Heart left ventricle (tissue), 16 donors: ENCODE measurements around the gene STEAP1B. TPM values are rescaled to one million over a fixed set of nuclear protein-coding genes. Genes with fewer than 3 reads are reported as not detected.

ENCODE experiments used
- ATAC-seq, 4 donors: fragments of 200-7000 bp; cut with Tn5 transposase; one replicate each; pipeline ENCODE4 v1.9.1; 2020 to 2022; ENCODE audit warnings: moderate library complexity in 4 of 4, mild to moderate bottlenecking in 3 of 4, moderate number of reproducible peaks in 1 of 4
- DNase-seq, 5 donors: peaks; one replicate each; pipeline ENCODE4 v3.0.0-alpha.2; 2020
- H3K27ac ChIP-seq, 12 donors: fragments of 200-600 bp; sonication (generic) in 4 of 12; one replicate each; pipeline versions ENCODE4 v1.5.0 to v1.8.0; 2016 to 2022; ENCODE audit warnings: mild to moderate bottlenecking in 2 of 12
- H3K27me3 ChIP-seq, 9 donors: fragments of 200-600 bp; sonication (generic) in 2 of 9; one replicate each; pipeline versions ENCODE4 v1.5.1 to v1.8.0; 2016 to 2022; ENCODE audit warnings: mild to moderate bottlenecking in 3 of 9
- H3K36me3 ChIP-seq, 9 donors: fragments of 200-600 bp; sonication (generic) in 2 of 9; one replicate each; pipeline versions ENCODE4 v1.5.0 to v1.8.0; 2018 to 2022; ENCODE audit warnings: mild to moderate bottlenecking in 2 of 9
- H3K4me1 ChIP-seq, 12 donors: fragments of 200-600 bp; sonication (generic) in 4 of 12; one replicate each; pipeline versions ENCODE4 v1.5.0 to v1.8.0; 2016 to 2022; ENCODE audit warnings: mild to moderate bottlenecking in 3 of 12
- H3K4me3 ChIP-seq, 12 donors: fragments of 200-600 bp; sonication (generic) in 4 of 12; one replicate each; pipeline versions ENCODE4 v1.5.0 to v1.8.0; 2017 to 2022; ENCODE audit warnings: mild to moderate bottlenecking in 9 of 12, moderate library complexity in 4 of 12
- H3K9me3 ChIP-seq, 12 donors: fragments of 200-600 bp; sonication (generic) in 4 of 12; one replicate each; pipeline versions ENCODE4 v1.5.0 to v1.8.0; 2016 to 2022; ENCODE audit warnings: mild to moderate bottlenecking in 1 of 12
- CTCF ChIP-seq, 12 donors: fragments of 200-600 bp; sonication (generic) in 4 of 12; IDR thresholded peaks; one replicate each; pipeline versions ENCODE4 v1.5.0 to v1.8.0; 2018 to 2022; ENCODE audit warnings: antibody characterized with exemption in 12 of 12, mild to moderate bottlenecking in 5 of 12
- POLR2A ChIP-seq, 2 donors: fragments of 450-650 bp; IDR thresholded peaks; one replicate each; pipeline ENCODE4 v1.6.1; 2017; ENCODE audit warnings: antibody characterized with exemption in 2 of 2, mild to moderate bottlenecking in 2 of 2, moderate library complexity in 2 of 2
- WGBS, 4 donors: extraction: QIAGEN DNeasy Blood & Tissue Kit in 2 of 4; methylation state at CpG; one replicate each; pipeline versions ENCODE4 v1.1.5 to v1.1.7; 2013 to 2018; 5-methylcytosine and 5-hydroxymethylcytosine counted together
- intact Hi-C, 10 donors: fragments of 100-400 bp; cut with DNase I; formaldehyde crosslinking; loops; one replicate each; pipeline versions ENCODE4 v1.11.1 to v1.14.2; 2022
- polyA plus RNA-seq, 2 donors: library from polyadenylated mRNA; stranded (reverse); fragments of 200-250 nt; gene quantifications; one replicate each; pipeline ENCODE4 v1.2.3, GENCODE V29; 2013
- total RNA-seq, 9 donors: library from RNA; depleted of rRNA in 2 of 9; stranded (reverse); fragments of >200 nt in 2 of 9; fragmentation: NEBNext Ultra II Directional in 3 of 9; extraction: Animal tissue kit (Norgen Biotek cat#: 25700) in 3 of 9; gene quantifications; one replicate each; pipeline versions ENCODE4 v1.1.0 to v1.2.4, GENCODE V29; 2016 to 2023
- donor health status: ischemic (EF 13 %, LVEDD 7.1; RV severe dilation, severe dysfunction).
- donor health status: healthy with polysubstance abuse.
- donor health status: DM: no; HTN: yes; CAD: no.
- donor health status: DM: no; HTN: no; CAD: no.
- donor health status: ischemic (EF 25% LVEDD 6.9; RV normal size, moderate dysfunction).
- donor health status: ischemic (EF 25% LVEDD 5.7; RV mildly dilated, moderate dysfunction).
- donor health status: healthy.
- donor health status: DM: yes; HTN: yes; CAD: no.
- donor health status: ischemic (EF 35%, LVEDD 5.7; RV mildly dilated, moderate dysfunction).
- donor health status: nonischemic (EF 11% LVEDD 7.7; RV severe dilation, severe dysfunction).
- donor health status: DM: yes; HTN: yes; CAD: no.
- donor health status: PGD.
- donor health status: ischemic (EF 29% LVEDD 5.4; RV normal size, mild dysfunction).
- donor health status: nonischemic (EF 23%, LVEDD 6.1; RV moderate dilation, normal function).

STEAP1B gene
- total and polyA plus RNA-seq, 11 donors = 0.26 to 1.7 (median 0.51) TPM; not detected in 2

GRCh38 chr7:22485189-22485588, 14.8 kb downstream of the STEAP1B start:
- H3K4me3 ChIP-seq = no peak overlapping the region
- intact Hi-C loops = loop anchor here in 7 of 10 donors (5.0 to 10.0 kb wide), 6 partner anchors 128 to 190 kb away; partner anchors contain the start of gene RAPGEF5 (in 2 of the 7)
- H3K36me3 ChIP-seq = no peaks in the 10 kb centered on the region
- TF ChIP-seq CTCF (IDR thresholded peaks at IDR 0.05) = no peak
- no peak for TF ChIP-seq POLR2A (IDR thresholded peaks at IDR 0.05)
- H3K27me3 ChIP-seq = peaks cover 0 to 4% (median 0%) of the 10 kb centered on the region in 9 donors
- peaks cover 0 to 19% (median 7%) of the 10 kb centered on the region in 12 donors for H3K4me1 ChIP-seq
- no peak for DNase-seq
- no peak overlapping the region for H3K27ac ChIP-seq
- ATAC-seq = no peak
- H3K9me3 ChIP-seq = no peaks in the 10 kb centered on the region

- peak overlapping the region in 6 of 12 donors; percentile 25 to 64 (median 59) for H3K27ac ChIP-seq
- H3K9me3 ChIP-seq = no peaks in the 10 kb centered on the region
- 30 to 85% (median 68%) methylated on average over 1 of the region's 1 CpG for WGBS, 4 donors
- H3K27me3 ChIP-seq = peaks cover 0 to 2% (median 0%) of the 10 kb centered on the region in 9 donors
- intact Hi-C loops = loop anchor here in 5 of 10 donors (2.0 to 10.0 kb wide), 4 partner anchors 38 to 188 kb away; partner anchors contain the start of gene RAPGEF5 (in 1 of the 5)
- peaks cover 0 to 12% (median 6%) of the 10 kb centered on the region in 12 donors for H3K4me1 ChIP-seq
- TF ChIP-seq POLR2A (IDR thresholded peaks at IDR 0.05) = no peak
- TF ChIP-seq CTCF (IDR thresholded peaks at IDR 0.05) = no peak
- DNase-seq (no peak), ATAC-seq (no peak)
- no peak overlapping the region for H3K4me3 ChIP-seq
- H3K36me3 ChIP-seq = no peaks in the 10 kb centered on the region
These were observed 17.5 kb downstream of the STEAP1B start for GRCh38 chr7:22482503-22482902.

GRCh38 chr7:22481726-22482125, 18.3 kb downstream of the STEAP1B start:
- ATAC-seq = peak; percentile 29 to 87 (median 62)
- Histone ChIP-seq H3K36me3 (no peaks in the 10 kb centered on the region), H3K27me3 (peaks cover 0 to 2% (median 0%) of the 10 kb centered on the region in 9 donors), H3K4me1 (peaks cover 0 to 12% (median 6%) of the 10 kb centered on the region in 12 donors), H3K4me3 (no peak overlapping the region), H3K9me3 (no peaks in the 10 kb centered on the region), H3K27ac (peak overlapping the region in 8 of 12 donors; percentile 16 to 64 (median 51))
- DNase-seq = peak in 3 of 5 donors; percentile 26 to 58 (median 34)
- 45 to 69% (median 61%) methylated on average over 5 of the region's 5 CpGs for WGBS, 4 donors
- intact Hi-C loops = loop anchor here in 5 of 10 donors (2.0 to 10.0 kb wide), 4 partner anchors 37 to 187 kb away; partner anchors contain the start of gene RAPGEF5 (in 1 of the 5)
- TF ChIP-seq CTCF (IDR thresholded peaks at IDR 0.05) (no peak), POLR2A (IDR thresholded peaks at IDR 0.05) (no peak)

GRCh38 chr7:22480523-22481075, 19.4 kb downstream of the STEAP1B start:
- DNase-seq (no peak), ATAC-seq (no peak)
- Histone ChIP-seq H3K27ac (peak overlapping the region in 2 of 12 donors; percentile 47 to 54), H3K9me3 (no peaks in the 10 kb centered on the region), H3K27me3 (peaks cover 0 to 2% (median 0%) of the 10 kb centered on the region in 9 donors), H3K4me1 (peaks cover 0 to 12% (median 6%) of the 10 kb centered on the region in 12 donors), H3K36me3 (no peaks in the 10 kb centered on the region), H3K4me3 (no peak overlapping the region)
- TF ChIP-seq CTCF (IDR thresholded peaks at IDR 0.05) (no peak), POLR2A (IDR thresholded peaks at IDR 0.05) (no peak)
- 84 to 90% (median 86%) methylated on average over 4 of the region's 4 CpGs for WGBS, 4 donors
- intact Hi-C loops = loop anchor here in 5 of 10 donors (10.0 kb wide), 3 partner anchors 126 to 186 kb away; partner anchors contain the start of gene RAPGEF5 (in 1 of the 5)
